ENCODE measurements around the gene LACRT.

The LACRT gene

GRCh38 chr12:54593725-54594124 lies 41.0 kb downstream of the LACRT start:
- in situ Hi-C loops (cut with MboI; ENCODE audit: low sequenced_read_pairs, unreplicated experiment): no loop called here
- no peak for DNase-seq (ENCODE audit: low spot score)
- TF ChIP-seq CTCF (IDR thresholded peaks at IDR 0.05; ENCODE audit: borderline replicate concordance, control extremely low read depth, extremely low read depth, insufficient read depth, missing control alignments): no peak

- in situ Hi-C loops (cut with MboI; ENCODE audit: low sequenced_read_pairs, unreplicated experiment): no loop called here
- DNase-seq (ENCODE audit: low spot score): no peak
- no peak for TF ChIP-seq CTCF (IDR thresholded peaks at IDR 0.05; ENCODE audit: borderline replicate concordance, control extremely low read depth, extremely low read depth, insufficient read depth, missing control alignments)
These were observed 41.6 kb downstream of the LACRT start for GRCh38 chr12:54593135-54593534.

GRCh38 chr12:54592316-54592715 lies 42.4 kb downstream of the LACRT start:
- DNase-seq (ENCODE audit: low spot score): no peak
- in situ Hi-C loops (cut with MboI; ENCODE audit: low sequenced_read_pairs, unreplicated experiment): no loop called here
- TF ChIP-seq CTCF (IDR thresholded peaks at IDR 0.05; ENCODE audit: borderline replicate concordance, control extremely low read depth, extremely low read depth, insufficient read depth, missing control alignments): no peak

- DNase-seq (ENCODE audit: low spot score): no peak
- no peak for TF ChIP-seq CTCF (IDR thresholded peaks at IDR 0.05; ENCODE audit: borderline replicate concordance, control extremely low read depth, extremely low read depth, insufficient read depth, missing control alignments)
- in situ Hi-C loops (cut with MboI; ENCODE audit: low sequenced_read_pairs, unreplicated experiment): no loop called here
These were observed 43.6 kb downstream of the LACRT start for GRCh38 chr12:54590978-54591591.

GRCh38 chr12:54589964-54590363 lies 44.7 kb downstream of the LACRT start:
- no peak for TF ChIP-seq CTCF (IDR thresholded peaks at IDR 0.05; ENCODE audit: borderline replicate concordance, control extremely low read depth, extremely low read depth, insufficient read depth, missing control alignments)
- in situ Hi-C loops (cut with MboI; ENCODE audit: low sequenced_read_pairs, unreplicated experiment): no loop called here
- DNase-seq (ENCODE audit: low spot score): no peak

- TF ChIP-seq CTCF (IDR thresholded peaks at IDR 0.05; ENCODE audit: borderline replicate concordance, control extremely low read depth, extremely low read depth, insufficient read depth, missing control alignments): no peak
- in situ Hi-C loops (cut with MboI; ENCODE audit: low sequenced_read_pairs, unreplicated experiment): no loop called here
- no peak for DNase-seq (ENCODE audit: low spot score)
These were observed 45.8 kb downstream of the LACRT start for GRCh38 chr12:54588890-54589267.

Data from GM13976 (cell line).